Tibial artery (tissue), 4 donors: ENCODE results near the gene PLXNA4.

Source experiments
- DNase-seq, 2 donors: peaks; one replicate each; pipeline ENCODE4 v3.0.0-alpha.2; 2019
- H3K27ac ChIP-seq, 2 donors: fragments of 200-600 bp; sonication (generic) in 1 of 2; 1 replicate in 1 of 2; 2 replicates in 1 of 2; pipeline ENCODE4 v1.5.1; 2018 to 2019; ENCODE audit warnings: mild to moderate bottlenecking in 1 of 2
- H3K27me3 ChIP-seq, 2 donors: fragments of 200-600 bp; sonication (generic) in 1 of 2; one replicate each; pipeline versions ENCODE4 v1.5.1 to v1.6.0; 2016 to 2019
- H3K36me3 ChIP-seq, 3 donors: fragments of 200-600 bp; sonication (generic) in 2 of 3; one replicate each; pipeline ENCODE4 v1.5.1; 2016 to 2019; ENCODE audit warnings: mild to moderate bottlenecking in 2 of 3
- H3K4me1 ChIP-seq, 4 donors: fragments of 200-600 bp; sonication (generic) in 2 of 4; 1 replicate in 3 of 4; 2 replicates in 1 of 4; pipeline ENCODE4 v1.5.1; 2016 to 2019
- H3K4me3 ChIP-seq, 2 donors: fragments of 200-600 bp; sonication (generic) in 1 of 2; 1 replicate in 1 of 2; 2 replicates in 1 of 2; pipeline ENCODE4 v1.5.1; 2018 to 2019; ENCODE audit warnings: mild to moderate bottlenecking in 2 of 2
- H3K9me3 ChIP-seq, 3 donors: fragments of 200-600 bp; sonication (generic) in 1 of 3; one replicate each; pipeline ENCODE4 v1.5.1; 2016 to 2019
- CTCF ChIP-seq, 2 experiments: fragments of 200-600 bp in 1 of 2; fragments of 450-650 bp in 1 of 2; IDR thresholded peaks; one replicate each; pipeline ENCODE4 v1.5.1; 2017 to 2019; ENCODE audit warnings: antibody characterized with exemption in 2 of 2, mild to moderate bottlenecking in 1 of 2, moderate library complexity in 1 of 2
- intact Hi-C: fragments of 100-400 bp; cut with DNase I; formaldehyde crosslinking; loops from one replicate; pipeline ENCODE4 v1.15.0; 2023; ENCODE audit warnings: low total_unique reads

Gene PLXNA4

GRCh38 chr7:132361146-132361545 is 215.1 kb downstream of the PLXNA4 start:
- intact Hi-C loops = no loop called here
- TF ChIP-seq CTCF (IDR thresholded peaks at IDR 0.05) = no peak
- no peaks in the 10 kb centered on the region for H3K36me3 ChIP-seq
- no peaks in the 10 kb centered on the region for H3K9me3 ChIP-seq
- no peak overlapping the region for H3K27ac ChIP-seq
- no peak for DNase-seq
- no peaks in the 10 kb centered on the region for H3K4me1 ChIP-seq
- H3K27me3 ChIP-seq = no peaks in the 10 kb centered on the region
- H3K4me3 ChIP-seq = no peak overlapping the region

GRCh38 chr7:132359743-132360142 is 216.5 kb downstream of the PLXNA4 start:
- no peak for DNase-seq
- H3K4me3 ChIP-seq = no peak overlapping the region
- no peak for TF ChIP-seq CTCF (IDR thresholded peaks at IDR 0.05)
- H3K9me3 ChIP-seq = no peaks in the 10 kb centered on the region
- H3K27me3 ChIP-seq = peaks cover 0 to 5% of the 10 kb centered on the region in 2 donors
- intact Hi-C loops = no loop called here
- H3K36me3 ChIP-seq = no peaks in the 10 kb centered on the region
- H3K27ac ChIP-seq = no peak overlapping the region
- H3K4me1 ChIP-seq = no peaks in the 10 kb centered on the region

GRCh38 chr7:132355048-132355447 is 221.2 kb downstream of the PLXNA4 start:
- peaks cover 0 to 19% (median 11%) of the 10 kb centered on the region in 4 donors for H3K4me1 ChIP-seq
- H3K36me3 ChIP-seq = no peaks in the 10 kb centered on the region
- H3K27ac ChIP-seq = no peak overlapping the region
- peaks cover 0 to 5% of the 10 kb centered on the region in 2 donors for H3K27me3 ChIP-seq
- DNase-seq = no peak
- H3K4me3 ChIP-seq = no peak overlapping the region
- H3K9me3 ChIP-seq = no peaks in the 10 kb centered on the region
- TF ChIP-seq CTCF (IDR thresholded peaks at IDR 0.05) = no peak
- intact Hi-C loops = no loop called here

- no peak for TF ChIP-seq CTCF (IDR thresholded peaks at IDR 0.05)
- Histone ChIP-seq H3K36me3 (no peaks in the 10 kb centered on the region), H3K4me1 (peaks cover 0 to 19% (median 11%) of the 10 kb centered on the region in 4 donors), H3K27me3 (peaks cover 0 to 5% of the 10 kb centered on the region in 2 donors), H3K9me3 (no peaks in the 10 kb centered on the region), H3K27ac (no peak overlapping the region), H3K4me3 (no peak overlapping the region)
- intact Hi-C loops = no loop called here
- no peak for DNase-seq
Observed at GRCh38 chr7:132354527-132354926, 221.7 kb downstream of the PLXNA4 start.

- no peaks in the 10 kb centered on the region for H3K36me3 ChIP-seq
- no peaks in the 10 kb centered on the region for H3K9me3 ChIP-seq
- H3K4me3 ChIP-seq = no peak overlapping the region
- H3K27ac ChIP-seq = no peak overlapping the region
- intact Hi-C loops = no loop called here
- peaks cover 0 to 5% of the 10 kb centered on the region in 2 donors for H3K27me3 ChIP-seq
- H3K4me1 ChIP-seq = peaks cover 0 to 19% (median 11%) of the 10 kb centered on the region in 4 donors
- TF ChIP-seq CTCF (IDR thresholded peaks at IDR 0.05) = no peak
- DNase-seq = no peak
Observed at GRCh38 chr7:132353936-132354335, 222.3 kb downstream of the PLXNA4 start.

- no peaks in the 10 kb centered on the region for H3K36me3 ChIP-seq
- TF ChIP-seq CTCF (IDR thresholded peaks at IDR 0.05) = no peak
- intact Hi-C loops = no loop called here
- H3K4me1 ChIP-seq = peaks cover 0 to 19% (median 11%) of the 10 kb centered on the region in 4 donors
- peak overlapping the region in 1 of 2 donors; percentile 8 for H3K4me3 ChIP-seq
- H3K27ac ChIP-seq = peak overlapping the region; percentile 55 to 59
- no peak for DNase-seq
- no peaks in the 10 kb centered on the region for H3K9me3 ChIP-seq
- H3K27me3 ChIP-seq = peaks cover 0 to 5% of the 10 kb centered on the region in 2 donors
Observed at GRCh38 chr7:132352800-132353199, 223.5 kb downstream of the PLXNA4 start.
